CD1c-positive myeloid dendritic cell (primary cell): ENCODE results near the gene CCDC192.
"Not testable (repeated sequence)": the region's sequence is repeated elsewhere in the genome, so short reads cannot be mapped to it uniquely, and the experiment has no call there.

ENCODE experiments used
- DNase-seq: peaks from one replicate; pipeline ENCODE4 v3.0.0-alpha.2; 2016; ENCODE audit errors: extremely low spot score

CCDC192 gene

DNA sequence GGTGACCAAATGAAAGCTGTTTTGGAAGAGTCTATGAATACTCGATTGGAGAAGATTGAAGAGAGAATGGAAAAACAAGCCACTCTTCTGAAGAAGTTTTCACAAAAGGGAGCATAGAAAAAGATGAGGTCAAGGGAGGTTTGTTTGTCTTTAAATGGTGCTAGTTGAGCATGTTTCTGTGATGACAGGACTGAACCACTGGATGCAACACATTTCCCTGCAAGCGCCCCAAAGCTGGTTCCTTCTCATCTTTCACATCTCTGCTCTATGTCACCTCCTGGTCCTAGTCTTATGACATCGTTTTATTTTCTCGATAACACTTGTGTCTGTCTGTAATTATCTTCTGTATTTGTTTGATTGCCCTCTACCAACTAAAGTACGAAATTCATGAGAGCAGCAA, 3.8 kb upstream of the CCDC192 start:
- DNase-seq, result no peak

DNA sequence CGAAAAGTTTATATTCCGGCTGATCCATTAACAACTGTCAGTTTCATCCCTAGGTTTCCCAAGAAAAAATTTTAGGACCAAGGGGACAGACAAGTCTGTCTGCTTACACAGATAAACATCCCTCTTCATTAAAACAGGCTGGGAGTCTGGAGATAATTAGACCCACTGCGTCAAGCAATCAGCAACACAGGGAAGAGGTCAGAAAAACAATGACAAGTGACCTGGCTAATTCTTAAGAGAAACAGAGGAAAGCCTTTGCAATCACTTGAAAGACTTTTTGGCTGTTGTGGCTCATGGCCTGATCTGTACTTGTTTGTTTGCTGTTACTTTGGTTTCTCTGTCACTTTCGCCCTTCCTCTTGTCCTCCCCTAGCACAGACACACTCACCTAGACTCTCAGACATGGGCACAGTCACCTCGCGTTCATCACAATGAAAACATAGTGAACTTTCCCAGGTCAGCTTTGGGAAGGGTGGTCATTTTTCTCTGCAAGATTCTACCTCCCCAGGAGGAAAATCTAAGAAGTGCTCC, 2.9 kb upstream of the CCDC192 start:
- DNase-seq, result no peak

DNA sequence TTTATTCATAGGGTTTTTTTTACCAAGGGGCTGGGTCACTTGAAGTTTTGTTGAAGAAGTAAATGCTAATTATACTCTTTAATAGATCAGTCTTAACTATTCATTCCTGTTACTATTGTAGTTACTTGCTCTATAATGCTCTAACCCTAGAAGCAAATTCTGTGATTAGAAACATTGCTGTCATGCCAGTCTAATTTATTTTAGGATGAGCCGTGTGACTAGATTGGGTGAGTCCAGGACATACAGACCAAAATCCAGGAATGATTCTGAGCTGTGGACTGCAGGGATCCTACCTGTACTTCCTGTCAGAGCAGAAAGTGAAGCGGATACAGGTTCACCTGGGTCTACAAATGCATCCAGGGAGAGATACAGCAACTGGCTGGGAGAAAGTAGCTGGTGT, 757 bp upstream of the CCDC192 start:
- DNase-seq, result no peak

DNA sequence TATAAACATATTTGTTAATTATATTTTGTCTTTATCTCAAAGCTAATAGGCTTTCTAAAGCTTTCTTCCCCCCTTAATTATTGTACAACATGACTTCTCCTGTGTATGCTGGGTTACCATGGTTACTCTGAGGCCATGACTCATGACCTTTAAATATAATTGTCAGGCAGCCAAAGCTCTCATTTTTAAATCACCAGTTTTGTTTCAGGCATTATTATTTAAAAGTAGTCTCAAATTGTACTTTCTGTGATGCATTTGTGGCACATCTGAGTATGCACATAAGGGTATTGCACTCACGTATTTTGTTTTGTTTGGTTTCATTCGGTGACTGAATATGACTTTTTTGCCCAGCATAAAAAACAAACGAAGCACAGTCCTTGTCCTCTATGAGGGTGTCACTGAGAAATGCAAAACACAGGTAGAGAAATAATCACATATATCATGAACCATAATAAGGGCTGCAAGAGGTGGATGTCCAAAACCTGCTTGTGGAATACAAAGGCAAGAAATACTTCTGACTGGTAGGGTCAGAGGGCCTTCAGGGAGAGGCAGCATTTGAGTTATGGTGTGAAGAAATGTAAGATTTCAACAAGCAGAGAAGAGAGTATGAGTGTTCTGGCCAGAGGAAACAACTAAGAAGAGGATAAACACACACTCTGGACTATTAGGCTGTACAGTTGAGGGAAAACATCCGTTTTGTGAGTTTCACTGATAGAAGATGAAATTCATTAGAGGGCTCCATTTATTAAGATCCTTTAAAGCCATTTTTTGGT, 2.1 kb downstream of the CCDC192 start:
- peak; percentile 60 for DNase-seq

DNA sequence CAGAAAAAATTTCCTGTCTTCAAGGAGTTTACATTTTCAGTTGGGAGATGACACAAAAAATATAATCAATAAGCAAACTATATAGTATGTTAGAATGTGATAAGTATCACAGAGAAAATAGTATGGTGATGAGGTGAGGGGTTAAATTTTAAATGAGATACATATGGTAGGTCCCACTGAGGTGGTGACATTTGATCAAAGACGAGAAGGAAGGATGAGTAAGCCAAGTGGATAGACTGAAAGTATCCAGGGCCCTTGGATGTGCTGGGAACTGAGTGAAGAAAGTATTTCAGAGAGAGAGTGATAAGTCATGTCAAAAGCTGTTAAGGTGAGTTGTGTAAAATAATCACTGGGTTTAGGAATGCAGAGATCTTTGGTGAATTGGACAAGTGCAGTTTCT, 3.5 kb downstream of the CCDC192 start:
- no peak for DNase-seq

DNA sequence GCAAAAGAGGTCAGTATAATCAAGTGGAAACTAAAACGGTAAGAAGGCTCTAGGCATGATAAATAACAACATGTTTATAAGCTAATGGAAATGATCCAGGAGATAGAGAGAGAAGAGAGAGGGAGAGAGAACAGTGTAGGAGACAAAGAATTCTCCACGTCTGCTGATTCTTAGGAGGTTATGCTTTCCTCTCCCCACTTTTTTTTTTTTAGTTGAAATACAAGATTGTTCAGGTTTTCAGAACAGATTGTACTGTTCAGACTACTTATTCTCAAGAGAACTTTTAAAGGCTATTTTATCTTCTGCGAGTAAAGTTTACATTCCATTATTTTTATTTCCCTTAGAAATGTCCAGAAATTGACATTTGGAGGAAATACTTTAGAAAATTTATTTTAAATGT, 4.0 kb downstream of the CCDC192 start:
- DNase-seq, result no peak

DNA sequence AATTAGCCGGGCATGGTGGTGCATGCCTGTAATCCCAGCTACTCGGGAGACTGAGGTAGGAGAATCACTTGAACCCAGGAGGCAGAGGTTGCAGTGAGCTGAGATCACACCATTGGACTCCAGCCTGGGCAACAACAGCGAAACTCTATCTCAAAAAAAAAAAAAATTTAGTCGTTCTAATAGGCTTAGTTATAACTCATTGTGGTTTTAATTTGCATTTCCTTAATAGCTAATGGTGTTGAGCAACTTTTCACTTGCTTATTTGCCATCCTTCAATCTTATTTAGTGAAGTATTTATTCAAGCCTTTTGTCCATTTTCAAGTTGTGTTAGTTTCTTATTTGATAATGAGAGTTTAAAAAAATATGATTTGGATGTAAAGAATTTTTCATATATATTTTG, 9.9 kb downstream of the CCDC192 start:
- DNase-seq, result not testable (repeated sequence)

DNA sequence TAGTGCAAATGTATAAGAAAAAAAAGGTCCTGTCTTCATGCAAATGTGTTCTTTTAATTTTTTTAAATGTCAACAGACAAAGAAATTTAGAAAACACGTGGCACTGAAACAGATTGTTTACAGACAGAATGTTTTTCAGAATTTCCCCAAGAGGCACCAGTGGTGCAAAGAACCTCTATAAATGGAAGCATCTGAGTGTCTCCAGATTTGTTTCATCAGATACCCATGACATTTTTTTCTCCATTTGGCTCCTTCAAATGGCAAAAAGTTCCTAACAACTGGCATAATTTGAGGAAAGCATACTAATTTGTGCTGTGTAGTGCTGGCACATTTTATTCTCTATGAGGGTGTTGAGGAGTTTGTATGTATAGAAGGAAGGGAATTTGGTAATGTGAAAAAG, 15.0 kb downstream of the CCDC192 start:
- no peak for DNase-seq

DNA sequence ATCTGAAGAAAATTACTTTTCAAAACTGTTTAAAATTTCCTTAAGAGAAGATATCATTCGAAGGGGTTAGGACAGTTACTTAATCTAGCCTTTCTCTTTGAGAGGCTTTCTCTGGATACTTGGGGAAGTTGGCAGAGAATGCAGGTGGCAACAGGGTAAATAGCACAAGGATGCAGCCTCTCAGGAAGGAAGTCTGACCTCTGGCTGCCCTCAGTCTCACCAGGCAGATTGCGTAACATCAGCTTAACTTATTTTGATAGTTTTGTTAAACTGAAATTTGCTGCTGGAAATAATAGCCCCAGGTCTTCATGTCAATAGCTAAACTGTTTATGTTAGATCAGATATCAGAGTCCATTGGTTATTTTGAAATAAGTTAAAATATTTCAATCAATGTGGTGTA, 20.4 kb downstream of the CCDC192 start:
- peak; percentile 16 for DNase-seq

DNA sequence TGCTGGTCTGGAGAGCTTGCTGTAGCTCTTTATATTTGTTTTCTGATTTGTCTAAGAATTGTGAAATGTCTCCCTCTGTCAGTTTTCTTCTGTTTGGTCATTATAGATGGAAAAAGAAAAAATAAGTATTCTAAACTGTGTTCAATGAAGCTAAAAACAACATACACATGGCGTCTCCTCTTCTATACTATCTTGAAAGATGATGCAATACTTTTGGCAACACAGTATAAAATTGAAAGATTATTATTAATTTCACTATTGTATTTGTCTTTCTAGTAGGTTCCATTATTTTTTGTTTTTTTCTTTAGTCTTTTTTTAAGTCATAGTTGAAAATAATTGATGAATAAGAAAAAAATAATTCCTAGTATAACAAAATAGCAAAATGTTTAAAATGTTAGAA, 22.5 kb downstream of the CCDC192 start:
- DNase-seq, result no peak

DNA sequence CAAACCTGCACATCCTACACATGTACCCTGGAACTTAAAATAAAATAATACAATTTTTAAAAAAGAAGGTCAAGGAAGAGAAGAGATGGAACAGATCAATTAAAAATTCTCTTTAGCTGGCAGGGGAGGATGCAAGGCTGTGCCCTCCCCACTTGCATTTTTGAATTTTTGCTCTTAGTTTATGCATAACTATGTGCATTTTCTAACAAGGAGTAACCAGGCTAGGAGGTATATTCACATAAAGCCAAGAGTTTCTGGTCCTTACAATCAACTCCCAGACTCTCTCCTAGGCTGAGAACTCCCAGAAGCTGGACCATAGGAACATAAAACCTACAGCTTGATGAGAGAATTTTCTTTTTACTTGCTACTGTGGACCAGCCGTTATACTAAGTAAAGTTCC, 29.8 kb downstream of the CCDC192 start:
- no peak for DNase-seq

DNA sequence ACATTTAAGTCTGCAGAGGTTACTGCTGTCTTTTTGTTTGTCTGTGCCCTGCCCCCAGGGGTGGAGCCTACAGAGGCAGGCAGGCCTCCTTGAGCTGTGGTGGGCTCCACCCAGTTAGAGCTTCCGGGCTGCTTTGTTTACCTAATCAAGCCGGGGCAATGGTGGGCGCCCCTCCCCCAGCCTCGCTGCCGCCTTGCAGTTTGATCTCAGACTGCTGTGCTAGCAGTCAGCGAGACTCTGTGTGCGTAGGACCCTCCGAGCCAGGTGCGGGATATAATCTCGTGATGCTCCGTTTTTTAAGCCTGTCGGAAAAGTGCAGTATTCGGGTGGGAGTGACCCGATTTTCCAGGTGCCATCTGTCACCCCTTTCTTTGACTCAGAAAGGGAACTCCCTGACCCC, 36.2 kb downstream of the CCDC192 start:
- not testable (repeated sequence) for DNase-seq

DNA sequence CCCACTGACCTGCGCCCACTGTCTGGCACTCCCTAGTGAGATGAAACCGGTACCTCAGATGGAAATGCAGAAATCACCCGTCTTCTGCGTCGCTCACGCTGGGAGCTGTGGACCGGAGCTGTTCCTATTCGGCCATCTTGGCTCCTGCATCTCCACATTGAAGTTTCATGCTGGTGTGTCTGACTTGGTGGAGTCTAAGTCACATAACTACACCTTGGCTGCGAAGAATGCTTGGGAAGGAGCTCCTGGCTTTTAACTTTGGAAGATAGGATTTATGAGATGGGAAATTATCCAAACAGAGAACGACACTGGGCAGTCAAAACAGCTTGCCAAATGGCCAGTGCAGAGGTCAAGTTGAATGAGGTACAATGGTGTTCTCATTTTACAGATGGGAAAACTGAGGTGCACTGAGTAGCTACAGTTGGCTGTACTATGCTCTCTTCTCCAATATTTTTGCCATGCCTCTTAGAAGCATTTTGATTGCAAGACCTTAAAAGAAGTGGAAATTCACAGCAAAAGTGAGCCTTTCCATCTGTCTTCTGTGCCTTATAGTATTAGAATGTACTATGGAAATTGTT, 36.7 kb downstream of the CCDC192 start:
- DNase-seq, result no peak

DNA sequence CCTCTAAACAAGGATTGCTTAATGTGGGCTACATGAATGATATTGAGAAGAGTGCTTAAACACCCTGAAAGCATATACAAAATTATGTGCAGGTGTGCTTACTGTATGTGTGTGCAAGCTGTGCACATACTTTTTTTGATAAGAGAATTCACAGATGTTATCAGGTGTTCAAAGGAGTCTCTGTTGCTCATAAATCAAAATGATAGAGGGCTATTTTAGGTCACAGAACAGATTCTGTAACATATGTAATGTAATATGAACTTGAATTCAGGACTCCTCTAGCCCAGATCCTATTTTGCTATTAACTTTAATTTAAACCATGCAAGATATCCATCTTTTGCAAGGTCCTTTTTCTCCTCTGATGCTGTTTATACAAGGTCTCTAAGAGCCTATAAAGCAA, 38.2 kb downstream of the CCDC192 start:
- no peak for DNase-seq

DNA sequence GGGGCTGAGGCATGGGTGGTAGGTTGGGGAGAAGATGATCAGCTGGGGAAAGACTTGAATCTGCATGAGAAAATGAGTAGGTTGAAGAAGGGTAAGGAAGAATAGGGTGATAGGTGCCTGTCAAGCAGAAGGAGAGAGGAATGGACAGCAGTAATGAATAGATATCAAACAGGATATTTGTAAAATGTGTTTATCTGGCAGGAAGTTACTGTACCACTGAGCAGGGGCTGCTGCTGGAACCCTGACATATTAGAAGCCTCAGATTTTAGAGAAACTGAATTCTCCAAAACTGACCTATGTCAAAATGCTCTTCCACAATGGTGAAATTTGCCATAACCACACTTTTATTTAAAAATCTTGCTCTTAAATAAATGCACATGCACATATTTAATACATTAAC, 41.0 kb downstream of the CCDC192 start:
- DNase-seq, result no peak

DNA sequence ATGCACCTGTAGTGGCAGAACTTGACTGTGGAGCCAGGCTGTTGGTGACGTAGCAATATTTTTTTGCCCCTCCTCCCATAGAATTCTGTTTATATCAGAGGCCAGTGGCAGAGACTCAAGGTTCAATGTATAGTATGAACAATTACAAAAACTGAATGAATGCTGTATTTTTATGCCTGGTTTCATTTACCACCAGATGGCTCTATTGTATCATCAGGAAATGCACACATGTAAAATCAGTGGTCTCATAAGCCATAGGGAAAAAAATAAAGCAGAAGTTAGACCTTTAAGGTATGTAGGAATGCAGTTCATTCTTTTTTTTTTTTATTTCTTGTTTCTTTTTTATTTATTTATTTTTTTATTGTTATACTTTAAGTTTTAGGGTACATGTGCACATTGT, 43.6 kb downstream of the CCDC192 start:
- DNase-seq, result peak; percentile 5

DNA sequence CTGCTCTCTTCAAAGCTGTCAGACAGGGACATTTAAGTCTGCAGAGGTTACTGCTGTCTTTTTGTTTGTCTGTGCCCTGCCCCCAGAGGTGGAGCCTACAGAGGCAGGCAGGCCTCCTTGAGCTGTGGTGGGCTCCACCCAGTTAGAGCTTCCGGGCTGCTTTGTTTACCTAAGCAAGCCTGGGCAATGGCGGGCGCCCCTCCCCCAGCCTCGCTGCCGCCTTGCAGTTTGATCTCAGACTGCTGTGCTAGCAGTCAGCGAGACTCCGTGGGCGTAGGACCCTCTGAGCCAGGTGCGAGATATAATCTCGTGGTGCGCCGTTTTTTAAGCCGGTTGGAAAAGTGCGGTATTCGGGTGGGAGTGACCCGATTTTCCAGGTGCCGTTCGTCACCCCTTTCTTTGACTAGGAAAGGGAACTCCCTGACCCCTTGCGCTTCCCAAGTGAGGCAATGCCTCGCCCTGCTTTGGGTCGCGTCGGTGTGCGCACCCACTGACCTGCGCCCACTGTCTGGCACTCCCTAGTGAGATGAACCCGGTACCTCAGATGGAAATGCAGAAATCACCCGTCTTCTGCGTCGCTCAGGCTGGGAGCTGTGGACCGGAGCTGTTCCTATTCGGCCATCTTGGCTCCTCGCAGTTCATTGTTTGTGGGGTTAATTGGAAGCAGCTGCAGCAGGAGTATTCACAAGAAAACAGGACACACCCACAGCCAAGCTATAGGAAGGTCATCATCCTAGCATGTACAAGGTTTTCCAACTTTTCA, 49.5 kb downstream of the CCDC192 start:
- not testable (repeated sequence) for DNase-seq

DNA sequence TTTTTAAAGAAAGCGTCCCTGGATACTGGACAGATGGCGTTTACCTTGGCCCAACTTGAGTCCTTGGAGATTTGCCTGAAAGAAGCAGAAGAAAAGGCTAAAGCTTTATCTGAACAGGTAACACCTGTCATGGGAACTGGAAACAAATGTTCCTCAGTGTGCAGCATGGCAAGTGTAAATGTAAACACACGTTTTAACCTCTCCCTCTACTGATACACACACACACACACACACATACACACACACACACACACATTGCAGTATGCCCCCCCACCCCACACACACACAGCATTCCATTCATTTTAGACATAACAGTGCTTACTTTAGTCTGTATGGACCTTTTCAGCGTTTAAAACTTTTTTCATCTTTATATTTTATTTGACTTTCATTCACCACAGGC, 51.1 kb downstream of the CCDC192 start:
- no peak for DNase-seq

DNA sequence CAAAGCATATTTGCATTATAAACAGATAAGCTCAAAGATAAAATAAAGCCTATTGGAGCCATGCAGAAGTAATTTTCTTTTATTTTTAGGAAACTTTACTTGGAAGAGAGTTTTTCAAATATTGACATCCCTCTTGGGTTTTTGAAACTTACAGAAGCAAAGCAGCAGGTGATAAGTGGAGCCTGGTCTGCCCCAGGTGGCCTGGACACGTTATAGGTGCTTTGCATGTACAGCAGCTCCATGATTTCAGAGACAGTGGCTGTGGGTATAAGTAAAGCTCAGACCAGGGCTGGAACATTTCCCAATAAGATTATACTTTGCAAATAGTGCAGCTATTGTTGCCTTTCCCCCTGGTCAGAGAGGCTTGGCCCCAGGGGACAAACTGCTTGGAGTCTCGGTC, 51.5 kb downstream of the CCDC192 start:
- DNase-seq, result no peak

DNA sequence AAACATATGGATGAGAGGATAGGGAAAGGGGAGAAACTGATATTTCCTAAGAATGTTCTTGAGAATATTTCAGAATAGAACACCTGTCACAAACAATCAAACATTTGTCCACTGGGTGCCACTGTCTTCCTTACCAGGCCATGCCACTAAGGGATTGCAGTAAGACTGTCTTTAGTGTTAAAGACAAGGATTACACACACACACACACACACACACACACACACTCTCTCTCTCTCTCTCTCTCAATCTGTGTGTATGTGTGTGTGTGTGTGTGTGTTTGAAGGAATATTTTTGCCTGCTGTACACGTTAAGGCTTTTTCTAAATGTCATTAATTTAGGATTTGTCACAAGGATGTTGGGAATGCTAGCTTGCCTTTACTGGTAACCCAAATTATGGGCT, 54.4 kb downstream of the CCDC192 start:
- peak; percentile 11 for DNase-seq

DNA sequence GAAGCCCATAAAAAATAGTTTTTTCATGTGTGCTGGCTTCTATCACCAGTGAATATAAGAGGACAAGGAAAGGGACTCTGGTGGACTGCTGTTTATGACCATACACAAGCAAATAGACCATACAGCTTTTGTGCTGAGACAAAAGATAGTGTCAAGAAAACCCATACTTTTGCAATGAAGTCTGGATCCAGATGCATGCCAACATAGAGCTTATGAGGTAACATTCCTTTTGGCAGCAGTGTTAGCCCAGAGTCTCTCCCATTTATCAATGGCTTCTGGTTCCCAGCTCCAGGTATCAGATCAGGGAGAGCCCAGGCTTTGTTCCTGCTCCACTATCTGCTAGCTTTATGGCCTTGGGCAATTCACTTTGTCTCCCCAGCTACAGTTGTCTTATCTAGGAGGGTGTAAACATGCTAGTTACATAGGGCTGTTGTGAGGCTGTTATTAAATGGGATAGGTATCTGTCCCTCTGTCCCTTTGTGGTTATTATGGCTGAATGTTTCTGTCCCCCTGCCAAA, 55.6 kb downstream of the CCDC192 start:
- no peak for DNase-seq

DNA sequence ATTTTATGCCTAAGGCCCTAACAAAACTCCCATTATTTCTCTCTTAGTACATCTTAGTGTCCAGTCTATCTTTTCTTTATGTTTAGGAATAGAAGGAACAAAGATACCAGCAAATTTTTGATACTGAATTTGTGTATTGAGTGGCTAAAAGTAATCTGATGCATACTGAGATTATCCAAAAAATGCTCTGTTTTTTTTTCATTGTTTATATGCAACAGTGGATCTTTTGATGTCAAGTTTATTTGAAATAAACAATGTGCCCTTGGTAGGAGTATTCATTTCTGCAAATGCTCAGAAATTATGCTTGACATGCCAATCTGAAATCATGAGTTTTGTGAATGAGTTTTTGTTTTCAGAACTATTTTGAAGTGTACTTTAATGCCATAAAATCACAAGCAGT, 58.7 kb downstream of the CCDC192 start:
- DNase-seq, result no peak

DNA sequence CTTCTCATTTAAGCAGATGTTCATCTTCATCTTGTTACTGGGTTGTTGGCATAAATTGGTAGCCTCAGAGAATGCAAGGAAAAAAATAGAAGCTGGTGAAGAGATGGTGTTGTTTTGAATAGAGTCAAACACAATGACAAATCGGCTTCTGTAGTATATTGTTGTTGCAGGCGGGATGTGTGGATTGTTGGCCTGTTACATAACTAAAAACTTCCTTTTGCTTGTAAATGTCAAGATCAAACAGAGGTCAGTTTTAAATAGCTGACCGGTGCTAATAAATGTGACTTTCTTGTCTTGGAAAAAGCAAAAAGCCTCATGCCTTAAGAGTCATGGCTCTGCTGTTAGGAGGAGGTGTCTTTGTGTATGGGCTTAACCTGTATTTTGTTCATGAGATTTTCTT, 59.2 kb downstream of the CCDC192 start:
- no peak for DNase-seq
